ENCODE measurements around the gene RAD23B.

DNA sequence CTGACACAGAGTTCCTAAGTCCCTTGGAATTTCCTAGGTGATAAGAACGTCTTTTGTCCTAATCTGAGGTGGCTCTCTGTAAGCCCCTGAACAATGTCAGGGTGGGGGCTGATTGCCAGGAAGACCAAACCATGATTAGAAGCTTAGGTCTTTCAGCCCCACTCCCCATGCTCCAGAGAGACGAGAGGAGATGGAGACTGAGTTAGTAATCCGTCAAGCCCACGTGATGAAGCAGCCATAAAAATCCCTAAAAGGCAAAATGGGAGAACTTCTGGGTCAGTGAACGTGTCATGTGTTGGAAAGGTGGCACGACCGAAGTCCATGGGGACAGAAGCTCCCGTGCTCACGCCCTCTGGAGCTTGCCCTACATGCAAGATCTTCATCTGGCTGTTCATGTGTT, 85.6 kb downstream of the RAD23B start:
- TF ChIP-seq, protein P1, sequence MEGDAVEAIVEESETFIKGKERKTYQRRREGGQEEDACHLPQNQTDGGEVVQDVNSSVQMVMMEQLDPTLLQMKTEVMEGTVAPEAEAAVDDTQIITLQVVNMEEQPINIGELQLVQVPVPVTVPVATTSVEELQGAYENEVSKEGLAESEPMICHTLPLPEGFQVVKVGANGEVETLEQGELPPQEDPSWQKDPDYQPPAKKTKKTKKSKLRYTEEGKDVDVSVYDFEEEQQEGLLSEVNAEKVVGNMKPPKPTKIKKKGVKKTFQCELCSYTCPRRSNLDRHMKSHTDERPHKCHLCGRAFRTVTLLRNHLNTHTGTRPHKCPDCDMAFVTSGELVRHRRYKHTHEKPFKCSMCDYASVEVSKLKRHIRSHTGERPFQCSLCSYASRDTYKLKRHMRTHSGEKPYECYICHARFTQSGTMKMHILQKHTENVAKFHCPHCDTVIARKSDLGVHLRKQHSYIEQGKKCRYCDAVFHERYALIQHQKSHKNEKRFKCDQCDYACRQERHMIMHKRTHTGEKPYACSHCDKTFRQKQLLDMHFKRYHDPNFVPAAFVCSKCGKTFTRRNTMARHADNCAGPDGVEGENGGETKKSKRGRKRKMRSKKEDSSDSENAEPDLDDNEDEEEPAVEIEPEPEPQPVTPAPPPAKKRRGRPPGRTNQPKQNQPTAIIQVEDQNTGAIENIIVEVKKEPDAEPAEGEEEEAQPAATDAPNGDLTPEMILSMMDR (IDR thresholded peaks at IDR 0.05): no peak
- no peak for TF ChIP-seq POLR2A (IDR thresholded peaks at IDR 0.05)

All from esophagus squamous epithelium (tissue), 4 donors.